Endothelial cell (in vitro differentiated cells): ENCODE results near the gene OSBPL2. TPM values are rescaled to one million over a fixed set of nuclear protein-coding genes. Genes with fewer than 3 reads are reported as not detected.

Experiments used
- DNase-seq: peaks from one replicate; pipeline ENCODE4 v3.0.0; 2021; ENCODE audit warnings: low spot score
- H3K27ac Mint-ChIP-seq: one replicate; pipeline ENCODE4 v1.8.0; 2021; ENCODE audit warnings: mixed read lengths, inconsistent platforms; ENCODE audit not compliant: unreplicated experiment
- H3K27me3 Mint-ChIP-seq: one replicate; pipeline ENCODE4 v1.8.0; 2021; ENCODE audit warnings: mild to moderate bottlenecking, moderate library complexity, mixed read lengths, inconsistent platforms; ENCODE audit not compliant: unreplicated experiment
- H3K36me3 Mint-ChIP-seq: one replicate; pipeline ENCODE4 v1.8.0; 2021; ENCODE audit warnings: mild to moderate bottlenecking, low read depth, mixed read lengths, inconsistent platforms; ENCODE audit not compliant: unreplicated experiment
- H3K4me1 Mint-ChIP-seq: one replicate; pipeline ENCODE4 v1.8.0; 2021; ENCODE audit warnings: mild to moderate bottlenecking, mixed read lengths, inconsistent platforms; ENCODE audit not compliant: unreplicated experiment
- H3K4me3 Mint-ChIP-seq: one replicate; pipeline ENCODE4 v1.8.0; 2021; ENCODE audit warnings: mild to moderate bottlenecking, mixed read lengths, inconsistent platforms; ENCODE audit not compliant: unreplicated experiment
- H3K9me3 Mint-ChIP-seq: one replicate; pipeline ENCODE4 v1.8.0; 2021; ENCODE audit warnings: mixed read lengths, inconsistent platforms; ENCODE audit not compliant: unreplicated experiment
- CTCF ChIP-seq: fragments of 200-600 bp; sonication (generic); IDR thresholded peaks from one replicate; pipeline ENCODE4 v1.5.0; 2021; ENCODE audit warnings: antibody characterized with exemption; ENCODE audit not compliant: unreplicated experiment
- total RNA-seq: library from RNA; stranded (reverse); fragmentation: NEBNext Ultra II Directional; extraction: Animal tissue kit (Norgen Biotek cat#: 25700); gene quantifications from one replicate; pipeline ENCODE4 v1.2.1, GENCODE V29; 2021; ENCODE audit not compliant: unreplicated experiment

The OSBPL2 gene
- total RNA-seq, 1 donor from 2014 or later: 39.5 TPM

- Mint-ChIP-seq H3K36me3 (peaks cover 18% of the 10 kb centered on the region), H3K27me3 (peaks cover 15% of the 10 kb centered on the region), H3K27ac (peak overlapping the region; percentile 87), H3K9me3 (no peaks in the 10 kb centered on the region), H3K4me3 (peak overlapping the region; percentile 97), H3K4me1 (peaks cover 18% of the 10 kb centered on the region)
- TF ChIP-seq CTCF: no peak
- no peak for DNase-seq
Observed at GRCh38 chr20:62303340-62304226, 65.3 kb downstream of the OSBPL2 start.

- Mint-ChIP-seq H3K36me3 (peaks cover 21% of the 10 kb centered on the region), H3K27ac (peak overlapping the region; percentile 87), H3K27me3 (peaks cover 15% of the 10 kb centered on the region), H3K9me3 (no peaks in the 10 kb centered on the region), H3K4me1 (peaks cover 18% of the 10 kb centered on the region), H3K4me3 (peak overlapping the region; percentile 97)
- DNase-seq: no peak
- no peak for TF ChIP-seq CTCF
Observed at GRCh38 chr20:62304331-62305148, 66.2 kb downstream of the OSBPL2 start.

DNA sequence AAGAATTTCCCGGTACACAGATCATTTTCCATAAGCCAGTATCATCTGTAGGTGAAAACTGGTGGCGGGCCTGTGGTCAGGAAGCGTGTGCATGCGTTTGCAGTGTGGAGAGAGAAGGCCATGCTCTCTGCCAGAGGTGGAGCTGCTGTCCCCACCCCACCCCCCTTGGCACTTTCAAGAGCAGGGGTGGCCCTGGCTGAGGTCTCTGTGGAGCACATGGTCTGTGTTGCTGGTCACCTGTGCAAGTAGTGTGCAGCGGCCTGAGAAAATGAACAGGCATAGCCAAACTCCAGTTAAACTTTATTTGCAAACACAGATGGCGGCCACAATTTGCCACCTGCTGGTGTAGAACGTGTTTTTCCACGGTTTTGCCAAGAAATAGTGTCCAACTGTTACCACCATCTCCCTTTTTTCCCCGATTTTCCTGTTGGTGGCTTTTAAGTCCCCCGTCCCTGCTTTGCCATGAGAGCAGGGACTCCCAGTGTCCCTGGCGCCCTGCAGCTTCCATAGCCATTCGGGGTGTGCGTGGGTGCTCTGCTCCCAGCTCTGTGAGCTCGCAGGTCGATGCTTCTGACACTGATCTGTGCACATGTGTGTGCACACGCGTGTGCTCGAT lies 66.9 kb downstream of the OSBPL2 start:
- no peak for DNase-seq
- no peak for TF ChIP-seq CTCF
- peaks cover 18% of the 10 kb centered on the region for H3K4me1 Mint-ChIP-seq
- peak overlapping the region; percentile 97 for H3K4me3 Mint-ChIP-seq
- H3K36me3 Mint-ChIP-seq: peaks cover 21% of the 10 kb centered on the region
- H3K27ac Mint-ChIP-seq: peak overlapping the region; percentile 17
- no peaks in the 10 kb centered on the region for H3K9me3 Mint-ChIP-seq
- H3K27me3 Mint-ChIP-seq: peaks cover 15% of the 10 kb centered on the region

- peaks cover 15% of the 10 kb centered on the region for H3K27me3 Mint-ChIP-seq
- H3K36me3 Mint-ChIP-seq: peaks cover 21% of the 10 kb centered on the region
- peak overlapping the region; percentile 17 for H3K27ac Mint-ChIP-seq
- TF ChIP-seq CTCF: no peak
- peak overlapping the region; percentile 72 for H3K4me3 Mint-ChIP-seq
- no peaks in the 10 kb centered on the region for H3K9me3 Mint-ChIP-seq
- no peak for DNase-seq
- H3K4me1 Mint-ChIP-seq: peaks cover 18% of the 10 kb centered on the region
Observed at GRCh38 chr20:62305765-62306413, 67.6 kb downstream of the OSBPL2 start.
